ENCODE data around the gene SESN1.

Gene SESN1

GRCh38 chr6:109009962-109010704 lies 84.5 kb downstream of the SESN1 start:
- peak overlapping the region; percentile 95 for H3K4me3 ChIP-seq (ENCODE audit: low read length)
- no peaks in the 10 kb centered on the region for H3K36me3 ChIP-seq (ENCODE audit: control insufficient read depth, insufficient read depth, low read length, severe bottlenecking)
- DNase-seq (ENCODE audit: low read depth) = no peak
- peaks cover 40% of the 10 kb centered on the region for H3K4me1 ChIP-seq (ENCODE audit: control insufficient read depth, insufficient read depth, low read length)
- no peaks in the 10 kb centered on the region for H3K27me3 ChIP-seq (replicated peaks; ENCODE audit: control insufficient read depth, insufficient read depth, low read length)
- H3K9ac ChIP-seq (ENCODE audit: low read length) = peak overlapping the region; percentile 84
- H3K9me3 ChIP-seq (ENCODE audit: control insufficient read depth, low read length) = no peaks in the 10 kb centered on the region

GRCh38 chr6:109009236-109009961 lies 85.2 kb downstream of the SESN1 start:
- H3K27me3 ChIP-seq (replicated peaks; ENCODE audit: control insufficient read depth, insufficient read depth, low read length) = no peaks in the 10 kb centered on the region
- no peaks in the 10 kb centered on the region for H3K36me3 ChIP-seq (ENCODE audit: control insufficient read depth, insufficient read depth, low read length, severe bottlenecking)
- peak overlapping the region; percentile 95 for H3K4me3 ChIP-seq (ENCODE audit: low read length)
- DNase-seq (ENCODE audit: low read depth) = peak; percentile 97
- no peaks in the 10 kb centered on the region for H3K9me3 ChIP-seq (ENCODE audit: control insufficient read depth, low read length)
- peak overlapping the region; percentile 95 for H3K9ac ChIP-seq (ENCODE audit: low read length)
- peaks cover 40% of the 10 kb centered on the region for H3K4me1 ChIP-seq (ENCODE audit: control insufficient read depth, insufficient read depth, low read length)

GRCh38 chr6:109008537-109009235 lies 86.0 kb downstream of the SESN1 start:
- H3K9ac ChIP-seq (ENCODE audit: low read length) = peak overlapping the region; percentile 95
- no peaks in the 10 kb centered on the region for H3K9me3 ChIP-seq (ENCODE audit: control insufficient read depth, low read length)
- H3K4me3 ChIP-seq (ENCODE audit: low read length) = peak overlapping the region; percentile 95
- peak; percentile 62 for DNase-seq (ENCODE audit: low read depth)
- no peaks in the 10 kb centered on the region for H3K36me3 ChIP-seq (ENCODE audit: control insufficient read depth, insufficient read depth, low read length, severe bottlenecking)
- peaks cover 38% of the 10 kb centered on the region for H3K4me1 ChIP-seq (ENCODE audit: control insufficient read depth, insufficient read depth, low read length)
- no peaks in the 10 kb centered on the region for H3K27me3 ChIP-seq (replicated peaks; ENCODE audit: control insufficient read depth, insufficient read depth, low read length)

DNA sequence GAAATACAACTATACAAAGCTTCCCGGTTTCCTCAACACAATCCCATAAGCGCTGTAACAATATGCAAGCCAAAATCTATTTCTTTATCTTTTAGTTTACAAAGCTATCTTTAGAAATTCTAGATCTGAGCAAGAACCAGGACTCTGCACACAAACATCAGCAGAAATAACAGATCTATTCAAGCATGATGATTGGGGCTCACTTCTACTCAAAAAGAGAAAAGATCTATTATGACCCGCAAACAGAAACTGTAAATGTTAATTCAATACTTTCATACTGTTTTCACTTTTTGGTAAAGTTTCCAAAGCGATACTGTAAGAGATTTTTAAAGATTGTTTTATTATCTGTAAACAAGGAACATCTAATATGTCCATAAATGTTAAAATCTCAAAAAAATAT lies 86.6 kb downstream of the SESN1 start:
- peak; percentile 12 for DNase-seq (ENCODE audit: low read depth)
- Histone ChIP-seq H3K4me3 (ENCODE audit: low read length) (peak overlapping the region; percentile 95), H3K4me1 (ENCODE audit: control insufficient read depth, insufficient read depth, low read length) (peaks cover 37% of the 10 kb centered on the region), H3K36me3 (ENCODE audit: control insufficient read depth, insufficient read depth, low read length, severe bottlenecking) (no peaks in the 10 kb centered on the region), H3K9me3 (ENCODE audit: control insufficient read depth, low read length) (no peaks in the 10 kb centered on the region), H3K9ac (ENCODE audit: low read length) (peak overlapping the region; percentile 95), H3K27me3 (replicated peaks; ENCODE audit: control insufficient read depth, insufficient read depth, low read length) (no peaks in the 10 kb centered on the region)

GRCh38 chr6:109007521-109007920 lies 87.1 kb downstream of the SESN1 start:
- no peaks in the 10 kb centered on the region for H3K36me3 ChIP-seq (ENCODE audit: control insufficient read depth, insufficient read depth, low read length, severe bottlenecking)
- no peaks in the 10 kb centered on the region for H3K9me3 ChIP-seq (ENCODE audit: control insufficient read depth, low read length)
- H3K27me3 ChIP-seq (replicated peaks; ENCODE audit: control insufficient read depth, insufficient read depth, low read length) = no peaks in the 10 kb centered on the region
- H3K4me3 ChIP-seq (ENCODE audit: low read length) = peak overlapping the region; percentile 95
- no peak for DNase-seq (ENCODE audit: low read depth)
- H3K4me1 ChIP-seq (ENCODE audit: control insufficient read depth, insufficient read depth, low read length) = peaks cover 42% of the 10 kb centered on the region
- H3K9ac ChIP-seq (ENCODE audit: low read length) = peak overlapping the region; percentile 95

DNA sequence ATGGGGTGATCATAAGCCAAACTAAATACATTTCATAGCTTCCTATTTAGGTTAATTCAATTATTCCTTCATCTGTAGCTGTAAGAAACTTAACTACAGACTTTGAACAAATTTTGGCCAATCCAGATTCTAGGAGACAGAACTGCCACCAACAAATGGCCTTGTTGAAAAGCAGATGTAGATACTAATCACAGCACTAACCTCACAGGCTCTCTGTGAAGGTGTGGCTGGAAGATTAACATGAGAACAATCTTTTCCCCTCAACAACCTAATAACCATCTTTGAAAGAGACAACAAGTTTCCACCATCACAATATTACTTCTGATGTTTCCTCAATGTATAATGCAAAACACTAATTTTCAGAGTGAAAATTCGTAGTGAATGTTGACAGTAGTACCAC lies 87.8 kb downstream of the SESN1 start:
- DNase-seq (ENCODE audit: low read depth) = no peak

GRCh38 chr6:109002882-109003281 lies 91.8 kb downstream of the SESN1 start:
- Histone ChIP-seq H3K9ac (ENCODE audit: low read length) (peak overlapping the region; percentile 44), H3K4me3 (ENCODE audit: low read length) (peak overlapping the region; percentile 45), H3K9me3 (ENCODE audit: control insufficient read depth, low read length) (no peaks in the 10 kb centered on the region), H3K27me3 (replicated peaks; ENCODE audit: control insufficient read depth, insufficient read depth, low read length) (no peaks in the 10 kb centered on the region), H3K36me3 (ENCODE audit: control insufficient read depth, insufficient read depth, low read length, severe bottlenecking) (peaks cover 33% of the 10 kb centered on the region), H3K4me1 (ENCODE audit: control insufficient read depth, insufficient read depth, low read length) (peaks cover 61% of the 10 kb centered on the region)
- no peak for DNase-seq (ENCODE audit: low read depth)

More for the DNA sequence above, 87.8 kb downstream of the SESN1 start:
- H3K9me3 ChIP-seq (ENCODE audit: control insufficient read depth, low read length) = no peaks in the 10 kb centered on the region
- H3K9ac ChIP-seq (ENCODE audit: low read length) = no peak overlapping the region
- H3K27me3 ChIP-seq (replicated peaks; ENCODE audit: control insufficient read depth, insufficient read depth, low read length) = no peaks in the 10 kb centered on the region
- H3K4me3 ChIP-seq (ENCODE audit: low read length) = peak overlapping the region; percentile 95
- peaks cover 46% of the 10 kb centered on the region for H3K4me1 ChIP-seq (ENCODE audit: control insufficient read depth, insufficient read depth, low read length)
- no peaks in the 10 kb centered on the region for H3K36me3 ChIP-seq (ENCODE audit: control insufficient read depth, insufficient read depth, low read length, severe bottlenecking)

DNA sequence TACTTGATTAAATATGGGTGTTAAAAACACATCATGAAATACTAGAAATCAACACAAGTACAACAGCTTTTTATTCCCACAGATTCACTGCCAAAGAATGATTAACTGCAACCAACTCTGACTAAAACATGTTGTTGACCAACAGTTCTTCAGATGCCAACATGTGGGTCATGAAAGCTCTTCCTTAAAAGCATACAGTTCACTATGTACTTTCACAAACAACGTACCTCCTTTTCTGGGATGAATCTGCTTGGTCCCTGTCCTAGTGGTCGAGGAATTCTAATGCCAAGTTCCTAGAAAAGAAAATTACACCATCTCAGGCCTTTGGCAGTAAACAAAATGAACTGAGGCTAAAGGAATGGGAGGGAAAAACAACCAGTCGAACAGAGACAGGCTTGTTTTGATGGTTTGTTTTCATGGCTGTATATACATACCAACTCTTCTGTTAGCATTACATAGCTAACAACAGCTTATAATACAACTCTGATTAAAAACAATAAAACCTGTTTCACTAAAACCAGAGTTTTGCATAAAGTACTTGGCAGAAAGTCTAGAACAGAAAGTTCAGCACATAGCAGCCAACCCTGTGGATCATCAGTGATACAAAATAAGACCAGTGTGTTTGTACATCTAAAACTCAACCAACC lies 92.5 kb downstream of the SESN1 start:
- Histone ChIP-seq H3K9ac (ENCODE audit: low read length) (peak overlapping the region; percentile 44), H3K36me3 (ENCODE audit: control insufficient read depth, insufficient read depth, low read length, severe bottlenecking) (peaks cover 41% of the 10 kb centered on the region), H3K9me3 (ENCODE audit: control insufficient read depth, low read length) (no peaks in the 10 kb centered on the region), H3K4me1 (ENCODE audit: control insufficient read depth, insufficient read depth, low read length) (peaks cover 54% of the 10 kb centered on the region), H3K4me3 (ENCODE audit: low read length) (peak overlapping the region; percentile 45), H3K27me3 (replicated peaks; ENCODE audit: control insufficient read depth, insufficient read depth, low read length) (no peaks in the 10 kb centered on the region)
- peak; percentile 79 for DNase-seq (ENCODE audit: low read depth)

GRCh38 chr6:109001291-109001894 lies 93.3 kb downstream of the SESN1 start:
- peak; percentile 21 for DNase-seq (ENCODE audit: low read depth)
- no peaks in the 10 kb centered on the region for H3K27me3 ChIP-seq (replicated peaks; ENCODE audit: control insufficient read depth, insufficient read depth, low read length)
- H3K36me3 ChIP-seq (ENCODE audit: control insufficient read depth, insufficient read depth, low read length, severe bottlenecking) = peaks cover 48% of the 10 kb centered on the region
- peaks cover 47% of the 10 kb centered on the region for H3K4me1 ChIP-seq (ENCODE audit: control insufficient read depth, insufficient read depth, low read length)
- H3K9ac ChIP-seq (ENCODE audit: low read length) = no peak overlapping the region
- H3K4me3 ChIP-seq (ENCODE audit: low read length) = no peak overlapping the region
- no peaks in the 10 kb centered on the region for H3K9me3 ChIP-seq (ENCODE audit: control insufficient read depth, low read length)

- Histone ChIP-seq H3K4me1 (ENCODE audit: control insufficient read depth, insufficient read depth, low read length) (peaks cover 47% of the 10 kb centered on the region), H3K9ac (ENCODE audit: low read length) (no peak overlapping the region), H3K4me3 (ENCODE audit: low read length) (no peak overlapping the region), H3K36me3 (ENCODE audit: control insufficient read depth, insufficient read depth, low read length, severe bottlenecking) (peaks cover 58% of the 10 kb centered on the region), H3K27me3 (replicated peaks; ENCODE audit: control insufficient read depth, insufficient read depth, low read length) (no peaks in the 10 kb centered on the region), H3K9me3 (ENCODE audit: control insufficient read depth, low read length) (no peaks in the 10 kb centered on the region)
- peak; percentile 52 for DNase-seq (ENCODE audit: low read depth)
These were observed 94.4 kb downstream of the SESN1 start for GRCh38 chr6:109000289-109000688.

All from adipocyte (in vitro differentiated cells).